ENCODE measurements around the gene ARFGAP3.

- TF ChIP-seq CTCF (IDR thresholded peaks at IDR 0.05; ENCODE audit: low read depth, low read length) = no peak
- TF ChIP-seq MYC (IDR thresholded peaks at IDR 0.05; ENCODE audit: low read depth, low read length) = no peak
These were observed 40.7 kb downstream of the ARFGAP3 start for GRCh38 chr22:42816336-42816735.

Data from NB4 (cell line).